HG03039 (cell line): ENCODE data around the gene SAP25.

ENCODE experiments used
- ATAC-seq: cut with Tn5 transposase; IDR thresholded peaks from one replicate; pipeline ENCODE4 v1.9.1; 2021; ENCODE audit warnings: mild to moderate bottlenecking, moderate library complexity; ENCODE audit not compliant: unreplicated experiment

SAP25 gene

GRCh38 chr7:100573691-100574361 is at the start of gene SAP25:
Gene SAP25 (minus strand): TSS chr7:100573900. CDS start chr7:100573742, 158 bp downstream.
- no peak for ATAC-seq

DNA sequence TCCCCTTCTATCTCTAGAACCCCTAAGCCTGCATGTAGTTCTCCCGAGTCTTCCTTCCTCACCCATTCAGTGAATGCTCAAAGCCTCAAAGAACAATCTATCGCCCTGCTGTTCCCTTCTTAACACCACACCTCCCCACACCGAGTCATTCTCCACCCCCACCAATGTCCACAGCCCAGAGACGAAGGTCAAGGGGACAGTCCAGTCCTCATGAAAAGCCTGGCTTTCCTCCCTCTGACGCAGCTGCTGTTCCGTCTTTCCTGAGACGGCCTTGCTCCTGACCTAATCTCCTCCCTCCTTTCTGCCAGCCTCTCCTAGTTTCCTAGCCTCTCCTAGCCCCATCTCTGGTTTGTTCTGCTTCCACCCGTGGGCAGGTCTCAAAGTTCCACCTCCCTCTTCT is 47.9 kb upstream of the SAP25 start:
- no peak for ATAC-seq

DNA sequence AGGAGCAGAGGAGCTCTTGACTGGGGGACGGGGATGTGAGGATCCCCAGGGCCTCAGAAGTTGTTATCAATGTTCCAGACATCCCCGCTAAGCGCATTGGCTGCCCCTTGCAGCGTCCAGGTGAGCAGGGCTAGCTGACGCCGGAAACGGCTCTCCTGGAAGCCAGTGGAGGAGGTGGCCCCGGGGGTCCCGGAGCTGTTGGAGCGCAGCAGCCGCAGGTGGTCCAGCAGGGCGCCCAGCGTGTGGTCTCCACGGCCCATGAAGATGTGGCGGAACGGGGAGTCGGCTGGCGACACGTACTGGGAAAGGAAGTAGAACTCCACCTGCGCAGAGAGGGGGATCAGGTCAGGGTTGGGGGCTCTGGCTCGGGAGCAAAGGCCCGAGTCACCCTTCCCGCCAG is 47.1 kb upstream of the SAP25 start:
- no peak for ATAC-seq

DNA sequence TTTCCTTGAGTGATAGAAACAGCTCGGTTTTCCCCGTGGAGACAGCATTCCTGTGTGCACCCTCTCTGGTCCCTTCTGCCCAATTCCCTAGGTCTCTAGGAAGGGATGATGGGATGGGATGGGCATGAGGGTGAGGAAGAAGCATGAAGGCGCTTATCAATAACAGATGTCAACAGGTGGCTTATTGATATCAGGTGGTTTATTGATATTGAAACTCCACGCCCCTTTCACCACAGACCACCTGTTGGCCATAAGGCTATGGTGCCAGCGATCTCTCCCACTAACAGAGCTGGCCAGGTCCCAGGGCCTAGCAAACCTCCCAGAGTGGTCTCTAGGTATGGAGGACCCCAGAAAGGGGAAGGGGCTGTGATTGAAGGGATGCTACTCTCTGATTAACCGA is 46.5 kb upstream of the SAP25 start:
- ATAC-seq, result no peak

DNA sequence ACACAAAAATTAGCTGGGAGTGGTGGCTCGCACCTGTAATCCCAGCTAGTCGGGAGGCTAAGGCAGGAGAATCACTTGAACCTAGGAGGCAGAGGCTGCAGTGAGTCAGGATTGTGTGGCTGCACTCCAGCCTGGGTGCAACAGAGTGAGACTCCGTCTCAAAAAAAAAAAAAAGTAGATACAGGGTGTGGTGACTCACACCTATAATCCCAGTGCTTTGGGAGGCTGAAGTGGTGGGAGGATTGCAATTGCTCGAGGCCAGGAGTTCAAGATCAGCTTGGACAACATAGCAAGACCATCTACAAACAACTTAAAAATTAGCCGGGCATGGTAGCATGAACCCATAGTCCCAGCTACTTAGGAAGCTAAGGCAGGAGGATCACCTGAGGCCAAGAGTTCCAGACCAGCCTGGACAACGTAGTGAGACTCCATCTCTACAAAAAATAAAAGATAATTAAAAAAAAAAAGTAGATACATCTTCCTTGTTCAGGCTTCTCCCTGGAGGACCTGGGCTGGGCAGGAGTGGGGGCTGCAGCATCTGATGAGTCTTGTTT is 40.7 kb upstream of the SAP25 start:
- no peak for ATAC-seq

GRCh38 chr7:100613412-100614175 is 39.9 kb upstream of the SAP25 start:
- no peak for ATAC-seq

- ATAC-seq, result no peak
Measured at GRCh38 chr7:100612730-100613390, 39.2 kb upstream of the SAP25 start.

- ATAC-seq, result peak; percentile 89
Measured at GRCh38 chr7:100611983-100612729, 38.5 kb upstream of the SAP25 start, which contains the start of gene MOSPD3. Gene MOSPD3 (plus strand): TSS chr7:100612540. CDS start chr7:100612792, 252 bp downstream.

DNA sequence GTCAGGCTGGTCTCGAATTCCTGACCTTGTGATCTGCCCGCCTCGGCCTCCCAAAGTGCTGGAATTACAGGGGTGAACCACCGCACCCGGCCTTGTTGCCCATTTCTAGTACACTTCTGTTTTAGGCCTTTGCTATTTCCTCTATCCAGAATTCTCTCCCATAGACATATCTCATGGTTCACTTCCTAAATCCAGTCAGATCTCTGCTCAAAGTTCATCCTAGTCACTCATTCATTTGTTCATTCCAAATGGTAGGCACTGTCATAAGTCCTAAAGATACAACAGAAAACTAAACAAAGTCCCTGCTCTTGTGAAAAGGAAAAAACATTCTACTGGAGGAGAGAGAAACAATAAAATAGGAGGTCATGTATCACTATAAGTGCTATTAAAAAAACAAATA is 36.3 kb upstream of the SAP25 start:
- ATAC-seq, result no peak

DNA sequence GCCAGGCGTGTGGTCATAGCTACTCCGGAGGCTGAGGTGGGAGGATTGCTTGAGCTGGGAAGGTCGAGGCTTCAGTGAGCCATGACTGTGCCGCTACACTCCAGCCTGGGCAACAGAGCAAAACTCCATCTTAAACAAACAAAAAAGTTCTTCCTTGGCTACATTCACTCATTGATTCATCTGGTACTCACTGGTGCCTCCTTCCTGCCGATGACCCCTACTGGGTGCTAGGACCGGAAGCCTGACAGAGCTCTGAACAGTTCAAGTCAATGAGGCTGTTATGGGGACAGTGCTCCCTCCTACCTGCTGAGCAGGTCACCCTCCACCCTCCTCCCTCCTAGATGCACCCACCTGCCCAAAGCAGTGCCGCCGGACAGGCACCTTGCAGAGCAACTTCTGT is 33.4 kb upstream of the SAP25 start:
- ATAC-seq, result no peak

- ATAC-seq, result no peak
Measured at GRCh38 chr7:100606313-100606712, 32.6 kb upstream of the SAP25 start.

- no peak for ATAC-seq
Measured at GRCh38 chr7:100604976-100605911, 31.5 kb upstream of the SAP25 start.

- no peak for ATAC-seq
Measured at GRCh38 chr7:100604028-100604975, 30.6 kb upstream of the SAP25 start.

DNA sequence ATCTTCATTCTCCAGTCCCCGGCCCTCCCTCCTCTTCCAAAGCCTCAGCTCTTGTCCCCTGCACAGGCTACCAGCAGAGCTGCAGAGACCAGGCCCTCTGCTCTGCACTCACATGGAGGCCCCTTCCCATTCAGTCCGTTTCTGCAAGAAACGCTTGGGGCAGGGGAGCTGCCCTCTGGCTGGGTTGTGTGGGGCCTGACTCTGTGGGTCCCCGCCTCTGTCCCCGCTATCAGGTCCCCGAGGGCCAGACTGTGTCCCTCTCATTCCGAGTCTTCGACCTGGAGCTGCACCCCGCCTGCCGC is 30.0 kb upstream of the SAP25 start:
- no peak for ATAC-seq

GRCh38 chr7:100602889-100603725 is 29.4 kb upstream of the SAP25 start:
- no peak for ATAC-seq

DNA sequence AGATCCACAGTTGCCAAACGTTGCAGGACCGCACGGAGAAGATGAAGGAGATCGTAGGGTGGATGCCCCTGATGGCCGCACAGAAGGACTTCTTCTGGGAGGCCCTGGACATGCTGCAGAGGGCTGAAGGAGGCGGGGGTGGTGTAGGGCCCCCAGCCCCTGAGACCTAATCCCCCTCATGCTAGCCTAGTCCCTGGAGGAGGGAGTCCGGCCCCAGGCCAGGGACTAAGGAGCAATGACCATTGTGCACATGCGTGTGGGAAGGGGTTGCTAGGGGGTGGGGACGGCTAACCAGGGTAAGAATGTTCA is 27.0 kb upstream of the SAP25 start:
- ATAC-seq, result no peak

DNA sequence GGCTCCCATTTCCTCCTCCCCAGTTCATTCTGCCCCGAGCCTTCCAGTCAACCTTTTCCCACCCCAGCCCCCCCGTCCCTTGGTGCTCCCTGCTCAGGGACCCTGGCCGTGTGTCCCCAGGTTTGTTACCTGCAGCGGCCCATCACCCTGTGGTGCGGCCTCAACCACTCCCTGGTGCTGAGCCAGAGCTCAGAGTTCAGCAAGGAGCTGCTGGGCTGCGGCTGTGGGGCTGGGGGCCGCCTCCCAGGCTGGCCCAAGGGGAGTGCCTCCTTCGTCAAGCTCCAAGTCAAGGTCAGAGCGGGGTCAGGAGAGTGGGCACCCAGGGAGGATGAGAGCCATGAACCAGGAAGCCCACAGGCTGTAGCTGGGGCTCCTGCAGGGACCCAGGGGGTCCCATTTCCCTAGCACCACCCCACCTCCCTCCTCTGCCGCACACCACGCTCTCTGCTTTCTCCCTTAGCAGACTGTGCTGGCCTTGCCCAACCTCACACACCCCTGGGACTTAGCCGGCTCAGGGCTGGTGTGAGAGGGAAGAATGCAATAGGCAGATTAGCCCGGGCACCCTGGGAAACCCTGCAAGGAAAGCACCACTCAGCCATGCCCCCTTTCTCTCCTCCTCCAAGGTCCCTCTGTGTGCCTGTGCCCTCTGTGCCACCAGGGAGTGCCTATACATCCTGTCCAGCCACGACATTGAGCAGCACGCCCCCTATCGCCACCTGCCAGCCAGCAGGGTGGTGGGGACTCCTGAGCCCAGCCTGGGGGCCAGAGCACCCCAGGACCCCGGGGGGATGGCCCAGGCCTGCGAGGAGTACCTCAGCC is 26.4 kb upstream of the SAP25 start:
- no peak for ATAC-seq
